CD4-positive, alpha-beta T cell treated with Interleukin-4 for 4 hours (primary cell): Measurements from ENCODE around the gene NOL4L.
"Not testable (repeated sequence)": the region's sequence is repeated elsewhere in the genome, so short reads cannot be mapped to it uniquely, and the experiment has no call there.

Source experiments
- DNase-seq: peaks from one replicate; pipeline ENCODE4 v3.0.0-alpha.2; 2020

NOL4L gene

GRCh38 chr20:32465901-32466675 is 119.0 kb downstream of the NOL4L start:
- not testable (repeated sequence) for DNase-seq

GRCh38 chr20:32465092-32465900 is 119.8 kb downstream of the NOL4L start:
- DNase-seq, result no peak

- DNase-seq, result no peak
These were observed 120.6 kb downstream of the NOL4L start for GRCh38 chr20:32464401-32465091.

GRCh38 chr20:32463642-32464400 is 121.3 kb downstream of the NOL4L start:
- no peak for DNase-seq

- DNase-seq, result no peak
These were observed 122.1 kb downstream of the NOL4L start for GRCh38 chr20:32462900-32463641.

GRCh38 chr20:32461836-32462600 is 123.1 kb downstream of the NOL4L start:
- no peak for DNase-seq

GRCh38 chr20:32460683-32461320 is 124.3 kb downstream of the NOL4L start:
- no peak for DNase-seq

- DNase-seq, result no peak
These were observed 124.9 kb downstream of the NOL4L start for GRCh38 chr20:32460231-32460630.

GRCh38 chr20:32458837-32459220 is 126.3 kb downstream of the NOL4L start:
- no peak for DNase-seq

GRCh38 chr20:32458061-32458836 is 126.9 kb downstream of the NOL4L start:
- no peak for DNase-seq

GRCh38 chr20:32457479-32457986 is 127.6 kb downstream of the NOL4L start:
- no peak for DNase-seq

GRCh38 chr20:32456869-32457478 is 128.2 kb downstream of the NOL4L start:
- DNase-seq, result no peak

GRCh38 chr20:32455901-32456701 is 129.0 kb downstream of the NOL4L start:
- DNase-seq, result no peak

GRCh38 chr20:32455171-32455900 is 129.8 kb downstream of the NOL4L start:
- no peak for DNase-seq

GRCh38 chr20:32454164-32455145 is 130.7 kb downstream of the NOL4L start:
- no peak for DNase-seq

GRCh38 chr20:32453467-32454163 is 131.5 kb downstream of the NOL4L start:
- no peak for DNase-seq
